ENCODE results near the gene KRTAP22-2.

KRTAP22-2 gene

DNA sequence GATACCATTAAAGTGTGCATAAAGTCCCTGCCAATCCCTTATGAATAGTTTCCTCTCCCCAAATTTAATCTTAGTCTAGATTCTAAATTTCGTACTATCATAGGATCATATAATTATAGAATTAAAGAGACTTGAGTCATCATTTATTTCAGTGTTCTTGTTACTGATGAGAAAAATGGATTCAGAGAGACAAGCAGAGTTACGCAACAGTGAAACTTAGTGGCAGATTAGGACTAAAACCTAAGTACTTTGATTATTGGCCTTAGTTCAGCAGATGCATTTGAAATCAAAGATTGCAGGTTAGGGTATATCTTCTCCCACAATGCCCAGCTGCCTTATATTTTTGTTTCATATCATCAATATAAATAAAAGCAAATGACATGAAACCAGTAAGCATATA is 28.2 kb downstream of the KRTAP22-2 start:
- no peak for DNase-seq

DNA sequence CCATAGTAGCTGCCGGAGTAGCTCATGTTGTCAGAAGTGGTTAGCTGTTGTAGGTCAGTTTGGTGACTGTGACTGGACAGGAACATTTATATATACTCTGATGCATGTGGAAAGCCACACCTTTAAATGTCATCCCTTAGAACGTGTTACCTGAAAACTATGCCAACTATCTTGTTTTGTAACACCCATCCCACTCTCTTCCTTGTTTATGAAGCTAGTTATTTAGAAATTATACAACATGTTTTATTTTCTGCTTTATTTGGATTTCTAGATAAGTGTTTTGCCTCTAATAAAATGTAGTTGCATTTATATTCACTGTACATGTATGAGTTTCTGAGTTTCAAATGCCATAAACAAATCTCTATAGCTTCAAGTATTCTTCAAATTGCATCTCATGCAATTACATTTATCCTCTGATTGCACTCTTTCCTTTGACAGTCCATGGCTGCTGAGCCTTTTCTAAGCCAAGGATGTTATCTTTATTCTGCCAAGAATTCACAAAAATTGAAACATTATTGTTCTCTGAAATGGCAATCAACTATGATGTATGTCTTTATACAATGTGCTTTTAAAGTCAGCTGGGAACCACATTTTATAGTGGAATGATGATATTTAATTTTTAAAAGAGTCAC is 28.8 kb downstream of the KRTAP22-2 start, which contains the start of gene KRTAP19-7:
KRTAP19-7 (minus strand) TSS at position 51 of the 632 bp plus-strand sequence; CDS start at position 26, 25 bp downstream.
- DNase-seq: no peak

DNA sequence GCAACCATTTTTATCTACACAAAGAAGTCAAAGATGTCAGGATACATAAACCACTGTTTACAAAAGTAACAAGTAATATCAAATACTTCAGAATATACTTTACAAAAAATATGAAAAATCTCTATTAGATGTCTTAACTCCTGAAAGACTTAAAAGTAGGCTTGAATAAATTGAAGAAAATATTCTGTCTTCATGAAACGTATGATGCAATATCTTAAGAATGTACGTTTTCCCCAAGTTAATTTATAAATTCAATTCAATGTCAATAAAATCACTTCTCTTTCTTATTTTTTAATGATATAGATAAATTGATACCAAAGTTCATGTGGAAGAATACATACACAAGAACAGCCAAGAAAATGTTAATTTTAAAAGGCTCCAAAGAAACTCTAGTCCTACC is 35.1 kb downstream of the KRTAP22-2 start:
- DNase-seq: no peak

DNA sequence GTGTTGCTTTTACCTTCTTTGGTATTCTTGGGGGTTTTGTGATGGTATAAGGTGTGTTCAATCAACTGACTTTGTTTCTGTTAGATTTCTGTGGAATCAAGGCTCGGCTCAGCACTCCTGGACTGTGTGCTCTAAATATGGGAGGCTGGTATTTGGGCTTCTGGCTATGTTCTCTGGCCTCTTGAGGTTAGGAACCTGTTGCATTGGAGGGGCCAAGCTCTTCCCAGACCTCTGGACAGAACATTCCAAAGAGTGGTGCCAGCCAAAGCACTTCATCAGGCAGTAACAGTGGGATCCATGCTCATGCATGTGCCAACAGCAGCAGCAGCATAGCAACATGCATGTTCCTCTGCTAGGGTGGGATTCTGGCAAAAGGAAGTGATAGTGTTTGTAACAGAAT is 37.4 kb downstream of the KRTAP22-2 start:
- no peak for DNase-seq

DNA sequence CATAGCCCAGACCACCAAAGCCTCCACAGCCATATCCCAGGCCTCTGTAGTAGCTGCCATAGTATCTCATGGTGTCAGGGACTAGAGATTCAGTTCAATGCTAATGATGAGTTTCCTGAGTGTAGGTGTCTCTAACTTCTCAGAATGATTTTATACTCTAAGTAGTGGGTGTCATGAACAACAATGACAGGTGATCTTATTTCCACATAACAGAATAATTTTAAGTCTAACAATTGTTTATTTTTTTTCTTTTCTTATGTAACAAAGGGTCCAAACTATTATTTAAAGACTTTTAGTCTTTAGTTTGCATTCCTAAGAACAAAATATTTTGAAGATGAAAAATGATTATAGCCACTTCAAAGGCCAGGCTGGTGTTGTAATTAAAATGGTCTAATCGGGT is 48.4 kb downstream of the KRTAP22-2 start, which contains the start of gene KRTAP19-6:
KRTAP19-6 (minus strand) TSS at position 101 of the 400 bp plus-strand sequence; CDS start at position 70, 31 bp downstream.
- DNase-seq: no peak

Data from GDM1 (cell line).